AG09319 (cell line): ENCODE data around the gene FAM174C.
"Not testable (repeated sequence)": the region's sequence is repeated elsewhere in the genome, so short reads cannot be mapped to it uniquely, and the experiment has no call there.

ENCODE experiments used
- DNase-seq: peaks from one replicate; pipeline ENCODE4 v3.0.0-alpha.2; 2010; ENCODE audit warnings: low read depth; ENCODE audit errors: extremely low read depth
- CTCF ChIP-seq: IDR thresholded peaks from 2 replicates; pipeline ENCODE4 v1.5.1; 2011; ENCODE audit warnings: low read depth, mild to moderate bottlenecking, inconsistent platforms, low read length, moderate library complexity

Gene FAM174C

GRCh38 chr19:1318678-1319471, 43.5 kb downstream of the FAM174C start:
- no peak for DNase-seq
- no peak for TF ChIP-seq CTCF

- not testable (repeated sequence) for DNase-seq
Observed at GRCh38 chr19:1320282-1320650, 44.9 kb downstream of the FAM174C start.

GRCh38 chr19:1321539-1321938, 46.2 kb downstream of the FAM174C start:
- TF ChIP-seq CTCF, result no peak
- DNase-seq, result no peak

GRCh38 chr19:1322198-1322981, 47.1 kb downstream of the FAM174C start:
- no peak for TF ChIP-seq CTCF
- DNase-seq, result no peak

GRCh38 chr19:1324249-1324805, 49.0 kb downstream of the FAM174C start:
- no peak for TF ChIP-seq CTCF

GRCh38 chr19:1324806-1325567, 49.7 kb downstream of the FAM174C start:
- TF ChIP-seq CTCF, result no peak
- DNase-seq, result peak; percentile 15

More at GRCh38 chr19:1324249-1324805, 49.0 kb downstream of the FAM174C start:
- no peak for DNase-seq

GRCh38 chr19:1325568-1326294, 50.4 kb downstream of the FAM174C start:
- no peak for TF ChIP-seq CTCF
- no peak for DNase-seq
